Stimulated activated memory B cell treated with anti-CD40 and anti-IgM and Interleukin-4, amounts not matched to agents 10 μg/mL and 1 μg/mL and 100 μg/mL, for 72 hours (primary cell): ENCODE measurements around the gene MCM3AP.
"Not testable (repeated sequence)": the region's sequence is repeated elsewhere in the genome, so short reads cannot be mapped to it uniquely, and the experiment has no call there.

ENCODE experiments used
- ATAC-seq: fragments of 150-1000 bp; cut with Tn5 transposase; 2 replicates; pipeline ENCODE4 v1.10.0; 2021
- H3K27ac Mint-ChIP-seq: one replicate; pipeline ENCODE4 v1.8.0; 2022; ENCODE audit warnings: mild to moderate bottlenecking, mixed read lengths
- H3K27me3 Mint-ChIP-seq: one replicate; pipeline ENCODE4 v1.8.0; 2022; ENCODE audit warnings: mixed read lengths
- H3K36me3 Mint-ChIP-seq: one replicate; pipeline ENCODE4 v1.8.0; 2022; ENCODE audit warnings: mixed read lengths
- H3K4me1 Mint-ChIP-seq: one replicate; pipeline ENCODE4 v1.8.0; 2022; ENCODE audit warnings: mixed read lengths
- H3K4me3 Mint-ChIP-seq: one replicate; pipeline ENCODE4 v1.8.0; 2022; ENCODE audit warnings: mild to moderate bottlenecking, moderate library complexity, mixed read lengths
- H3K9me3 Mint-ChIP-seq: one replicate; pipeline ENCODE4 v1.8.0; 2022; ENCODE audit warnings: mixed read lengths

The MCM3AP gene

DNA sequence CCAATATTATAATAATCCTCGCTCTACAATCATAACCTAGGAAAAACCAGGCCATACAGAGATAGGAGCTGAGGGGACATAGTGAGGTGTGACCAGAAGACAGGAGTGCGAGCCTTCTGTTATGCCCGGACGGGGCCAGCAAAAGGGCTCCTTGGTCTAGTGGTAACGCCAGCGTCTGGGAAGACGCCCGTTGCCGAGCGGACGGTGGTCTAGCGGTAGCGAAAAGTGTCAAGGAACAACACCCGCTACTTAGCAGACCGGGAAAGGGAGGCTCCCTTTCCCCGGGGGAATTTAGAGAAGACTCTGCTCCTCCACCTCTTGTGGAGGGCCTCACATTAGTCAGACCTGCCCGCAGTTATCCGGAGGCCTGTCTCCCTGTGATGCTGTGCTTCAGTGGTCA, 61.8 kb downstream of the MCM3AP start:
- Mint-ChIP-seq H3K36me3 (peaks cover 38% of the 10 kb centered on the region), H3K4me1 (peaks cover 49% of the 10 kb centered on the region)
- not testable (repeated sequence) for H3K27me3 Mint-ChIP-seq, H3K27ac Mint-ChIP-seq, H3K9me3 Mint-ChIP-seq, ATAC-seq, H3K4me3 Mint-ChIP-seq

- H3K9me3 Mint-ChIP-seq, result peaks cover 3% of the 10 kb centered on the region
- peaks cover 49% of the 10 kb centered on the region for H3K4me1 Mint-ChIP-seq
- H3K36me3 Mint-ChIP-seq, result peaks cover 39% of the 10 kb centered on the region
- no peak for ATAC-seq
- H3K27me3 Mint-ChIP-seq, result no peaks in the 10 kb centered on the region
- no peak overlapping the region for H3K4me3 Mint-ChIP-seq
- no peak overlapping the region for H3K27ac Mint-ChIP-seq
Observed at GRCh38 chr21:46223217-46223616, 62.2 kb downstream of the MCM3AP start.

DNA sequence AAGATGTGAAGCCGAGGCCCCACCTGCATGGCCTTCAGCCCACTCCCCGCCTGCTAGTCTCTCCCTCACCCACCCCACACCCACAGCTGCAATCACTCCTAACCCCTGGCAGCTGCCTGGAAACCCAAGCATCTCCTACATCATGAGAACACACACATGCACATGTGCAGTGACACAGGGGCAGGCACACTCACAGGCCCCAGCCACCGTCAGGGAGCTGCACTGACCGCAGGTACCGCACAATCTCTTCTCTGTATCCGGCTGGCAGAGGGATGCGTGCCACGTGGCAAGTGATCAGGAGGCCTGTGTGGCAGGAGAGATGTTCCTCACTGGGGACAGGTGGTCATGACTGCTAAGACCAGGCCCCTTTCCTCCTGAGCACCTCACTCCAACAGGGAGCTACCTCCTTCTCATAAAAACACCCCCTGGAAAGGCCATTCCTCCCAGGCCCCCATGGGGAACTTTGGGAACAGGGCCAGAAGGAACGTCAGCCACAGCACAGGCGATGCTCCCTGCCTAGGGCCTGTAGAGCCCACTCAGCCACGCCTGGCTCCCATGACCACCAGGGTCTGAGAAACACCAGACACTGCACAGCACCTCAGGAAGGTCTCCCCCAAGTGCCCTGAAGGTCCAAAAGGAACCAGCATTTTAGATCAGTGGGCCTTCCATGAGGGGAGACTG, 62.8 kb downstream of the MCM3AP start:
- H3K9me3 Mint-ChIP-seq, result peaks cover 3% of the 10 kb centered on the region
- H3K4me3 Mint-ChIP-seq, result no peak overlapping the region
- no peak overlapping the region for H3K27ac Mint-ChIP-seq
- H3K4me1 Mint-ChIP-seq, result peaks cover 44% of the 10 kb centered on the region
- peaks cover 39% of the 10 kb centered on the region for H3K36me3 Mint-ChIP-seq
- no peaks in the 10 kb centered on the region for H3K27me3 Mint-ChIP-seq
- no peak for ATAC-seq

DNA sequence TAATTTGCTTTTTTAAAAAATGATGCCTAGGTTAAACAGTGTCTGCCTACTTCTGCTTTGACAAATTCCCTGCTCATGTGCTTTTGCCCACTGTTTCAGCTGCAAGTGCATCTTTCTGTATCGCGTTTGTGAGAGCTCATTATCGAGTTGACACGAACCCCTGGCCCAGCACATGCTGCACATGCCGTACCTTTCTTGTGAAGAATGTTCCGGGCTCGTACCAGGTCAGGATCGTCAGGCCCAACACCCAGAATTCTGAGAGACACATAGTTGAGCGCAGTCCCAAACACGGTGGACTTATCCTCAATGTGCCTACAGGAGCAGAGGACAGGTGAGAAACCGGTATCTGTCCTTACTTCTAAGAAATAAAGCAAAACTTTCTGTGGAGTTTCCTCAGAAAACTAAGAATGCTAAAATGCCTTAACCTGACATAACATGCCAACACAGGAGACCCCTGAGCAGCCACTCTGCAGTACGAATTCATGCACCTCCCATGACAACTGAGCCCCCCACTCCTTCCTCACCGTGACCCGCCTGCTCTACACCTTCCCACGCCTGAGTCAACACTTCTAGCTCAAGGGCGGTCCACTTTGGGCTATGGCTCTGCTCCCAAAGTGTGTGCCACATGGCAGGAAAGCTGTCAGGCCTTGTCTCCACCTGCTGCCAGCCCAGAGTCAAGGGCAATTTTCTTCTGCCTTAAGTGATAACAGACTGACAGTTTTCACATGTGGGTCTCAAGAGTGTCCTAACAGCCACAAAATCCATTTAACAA, 63.6 kb downstream of the MCM3AP start:
- no peaks in the 10 kb centered on the region for H3K27me3 Mint-ChIP-seq
- peaks cover 37% of the 10 kb centered on the region for H3K4me1 Mint-ChIP-seq
- H3K4me3 Mint-ChIP-seq, result no peak overlapping the region
- no peak overlapping the region for H3K27ac Mint-ChIP-seq
- peaks cover 39% of the 10 kb centered on the region for H3K36me3 Mint-ChIP-seq
- peaks cover 3% of the 10 kb centered on the region for H3K9me3 Mint-ChIP-seq
- no peak for ATAC-seq

DNA sequence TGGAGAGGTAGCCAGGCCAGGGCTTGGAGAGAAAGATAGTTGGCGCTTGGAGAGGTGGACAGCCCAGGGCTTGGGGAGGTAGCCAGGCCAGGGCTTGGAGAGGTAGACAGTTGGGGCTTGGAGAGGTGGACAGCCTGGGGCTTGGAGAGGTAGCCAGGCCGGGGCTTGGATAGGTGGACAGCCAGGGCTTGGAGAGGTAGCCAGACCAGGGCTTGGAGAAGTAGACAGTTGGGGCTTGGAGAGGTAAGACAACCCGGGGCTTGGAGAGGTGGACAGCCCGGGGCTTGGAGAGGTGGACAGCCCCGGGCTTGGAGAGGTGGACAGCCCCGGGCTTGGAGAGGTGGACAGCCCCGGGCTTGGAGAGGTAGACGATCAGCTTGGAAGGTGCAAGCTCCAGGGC, 64.6 kb downstream of the MCM3AP start:
- H3K27me3 Mint-ChIP-seq, result no peaks in the 10 kb centered on the region
- no peak overlapping the region for H3K27ac Mint-ChIP-seq
- no peak for ATAC-seq
- peaks cover 27% of the 10 kb centered on the region for H3K4me1 Mint-ChIP-seq
- H3K36me3 Mint-ChIP-seq, result peaks cover 40% of the 10 kb centered on the region
- H3K4me3 Mint-ChIP-seq, result no peak overlapping the region
- peaks cover 3% of the 10 kb centered on the region for H3K9me3 Mint-ChIP-seq

- Mint-ChIP-seq H3K27ac (no peak overlapping the region), H3K9me3 (no peaks in the 10 kb centered on the region), H3K4me3 (no peak overlapping the region), H3K27me3 (no peaks in the 10 kb centered on the region), H3K4me1 (peaks cover 22% of the 10 kb centered on the region), H3K36me3 (peaks cover 37% of the 10 kb centered on the region)
- no peak for ATAC-seq
Observed at GRCh38 chr21:46220275-46220810, 65.1 kb downstream of the MCM3AP start.

DNA sequence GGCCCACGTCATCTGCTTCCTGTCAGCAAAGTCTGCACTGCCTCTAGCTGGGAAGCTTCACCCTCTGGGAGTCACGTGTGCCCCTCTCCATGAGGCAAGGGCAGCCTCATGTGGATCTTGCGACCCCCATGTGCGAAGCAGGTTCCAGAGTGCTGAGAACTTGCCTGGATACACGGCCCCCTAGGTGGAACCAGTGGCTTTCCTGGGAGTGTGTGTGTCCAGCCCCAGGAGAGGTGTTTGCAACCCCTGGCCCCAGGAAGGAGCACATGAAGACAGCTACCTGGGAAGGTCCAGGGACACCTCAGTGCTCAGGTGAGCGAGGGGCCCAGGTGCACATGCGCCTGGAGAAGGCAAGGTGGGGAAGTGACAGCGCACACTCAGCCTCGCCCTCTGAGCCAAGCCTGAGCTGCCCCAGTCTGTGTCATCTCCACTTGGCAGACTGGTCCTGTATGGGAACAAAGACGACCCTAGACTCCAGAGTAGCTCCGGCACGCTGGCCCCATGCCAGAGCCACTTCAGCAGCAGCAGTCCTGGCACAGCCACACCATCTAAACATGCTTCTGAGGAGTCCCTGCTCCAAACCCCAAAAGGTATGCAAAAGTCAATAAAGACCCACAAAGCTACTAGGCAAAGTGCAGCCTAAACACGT, 65.7 kb downstream of the MCM3AP start:
- peaks cover 19% of the 10 kb centered on the region for H3K4me1 Mint-ChIP-seq
- H3K36me3 Mint-ChIP-seq, result peaks cover 39% of the 10 kb centered on the region

DNA sequence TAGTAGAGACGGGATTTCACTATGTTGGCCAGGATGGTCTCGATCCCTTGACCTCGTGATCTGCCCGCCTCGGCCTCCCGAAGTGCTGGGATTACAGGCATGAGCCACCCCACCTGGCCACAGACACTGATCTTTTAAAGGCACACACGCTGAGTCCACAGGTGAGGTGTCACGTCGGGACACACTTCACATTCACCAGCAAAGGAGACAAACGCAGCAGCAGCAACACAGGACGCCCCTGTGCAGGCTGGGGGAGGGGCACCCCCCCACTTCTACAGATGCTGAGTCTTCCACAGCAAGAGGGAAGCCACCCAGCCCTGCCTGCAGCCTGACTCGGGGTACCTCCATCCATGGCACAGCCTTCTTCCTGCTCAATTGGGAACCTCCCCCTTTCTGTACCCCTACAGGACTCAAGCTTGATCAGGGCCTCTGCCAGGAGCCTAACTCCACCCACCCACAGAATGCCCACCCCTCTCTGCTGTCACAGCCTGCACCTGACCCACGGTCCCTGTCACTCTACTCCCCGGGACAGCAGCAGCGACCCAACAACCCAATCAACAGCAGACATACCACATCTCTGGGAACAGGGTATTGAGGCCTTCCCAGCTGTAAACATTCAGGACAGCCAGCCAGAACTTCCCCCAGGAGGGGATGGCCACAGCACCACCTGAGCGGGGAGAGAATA, 66.4 kb downstream of the MCM3AP start:
- H3K9me3 Mint-ChIP-seq, result no peaks in the 10 kb centered on the region
- no peak overlapping the region for H3K27ac Mint-ChIP-seq
- ATAC-seq, result no peak
- H3K4me3 Mint-ChIP-seq, result no peak overlapping the region
- peaks cover 15% of the 10 kb centered on the region for H3K4me1 Mint-ChIP-seq
- H3K36me3 Mint-ChIP-seq, result peaks cover 44% of the 10 kb centered on the region
- no peaks in the 10 kb centered on the region for H3K27me3 Mint-ChIP-seq

More for the DNA sequence above, 65.7 kb downstream of the MCM3AP start:
- Mint-ChIP-seq H3K27ac (no peak overlapping the region), H3K4me3 (no peak overlapping the region), H3K27me3 (no peaks in the 10 kb centered on the region), H3K9me3 (no peaks in the 10 kb centered on the region)
- no peak for ATAC-seq

DNA sequence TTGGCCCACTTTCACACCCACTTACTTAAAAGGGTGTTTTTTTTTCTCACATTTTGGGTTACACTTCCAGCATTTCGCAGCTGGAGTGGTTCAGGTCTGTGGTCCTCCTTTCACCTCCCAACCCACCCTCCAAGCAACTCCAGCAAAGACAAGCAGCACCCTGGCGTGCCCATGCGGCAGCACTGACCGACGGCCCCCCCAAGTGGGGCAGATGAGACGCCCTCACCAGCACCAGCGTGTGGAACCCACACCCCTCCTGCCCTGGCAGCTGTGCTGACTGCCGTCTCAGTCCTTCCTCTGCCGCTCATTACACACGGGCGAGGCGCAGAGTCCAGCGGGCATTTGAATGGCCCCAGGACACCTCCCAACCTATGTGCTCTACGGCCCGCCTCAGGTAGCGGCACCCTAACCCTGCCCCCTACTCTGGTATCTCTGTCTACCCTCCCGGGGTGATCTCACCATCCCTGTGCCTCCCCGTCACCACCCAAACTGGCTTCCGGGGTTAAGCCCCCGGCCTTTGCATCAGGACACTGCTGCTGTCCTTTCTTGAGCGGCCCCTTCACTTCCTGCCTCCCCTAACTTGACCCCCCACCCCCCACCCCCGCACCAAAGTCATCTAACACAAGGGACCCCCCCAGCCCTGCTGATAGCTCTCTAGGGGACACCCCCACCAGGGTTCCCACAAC, 67.8 kb downstream of the MCM3AP start:
- Mint-ChIP-seq H3K4me1 (peaks cover 13% of the 10 kb centered on the region), H3K4me3 (no peak overlapping the region), H3K27me3 (no peaks in the 10 kb centered on the region), H3K9me3 (no peaks in the 10 kb centered on the region), H3K27ac (no peak overlapping the region), H3K36me3 (peaks cover 53% of the 10 kb centered on the region)
- no peak for ATAC-seq

- Mint-ChIP-seq H3K27me3 (no peaks in the 10 kb centered on the region), H3K9me3 (no peaks in the 10 kb centered on the region), H3K4me3 (no peak overlapping the region), H3K27ac (no peak overlapping the region), H3K4me1 (peaks cover 8% of the 10 kb centered on the region), H3K36me3 (peaks cover 52% of the 10 kb centered on the region)
- no peak for ATAC-seq
Observed at GRCh38 chr21:46216132-46216747, 69.2 kb downstream of the MCM3AP start.

DNA sequence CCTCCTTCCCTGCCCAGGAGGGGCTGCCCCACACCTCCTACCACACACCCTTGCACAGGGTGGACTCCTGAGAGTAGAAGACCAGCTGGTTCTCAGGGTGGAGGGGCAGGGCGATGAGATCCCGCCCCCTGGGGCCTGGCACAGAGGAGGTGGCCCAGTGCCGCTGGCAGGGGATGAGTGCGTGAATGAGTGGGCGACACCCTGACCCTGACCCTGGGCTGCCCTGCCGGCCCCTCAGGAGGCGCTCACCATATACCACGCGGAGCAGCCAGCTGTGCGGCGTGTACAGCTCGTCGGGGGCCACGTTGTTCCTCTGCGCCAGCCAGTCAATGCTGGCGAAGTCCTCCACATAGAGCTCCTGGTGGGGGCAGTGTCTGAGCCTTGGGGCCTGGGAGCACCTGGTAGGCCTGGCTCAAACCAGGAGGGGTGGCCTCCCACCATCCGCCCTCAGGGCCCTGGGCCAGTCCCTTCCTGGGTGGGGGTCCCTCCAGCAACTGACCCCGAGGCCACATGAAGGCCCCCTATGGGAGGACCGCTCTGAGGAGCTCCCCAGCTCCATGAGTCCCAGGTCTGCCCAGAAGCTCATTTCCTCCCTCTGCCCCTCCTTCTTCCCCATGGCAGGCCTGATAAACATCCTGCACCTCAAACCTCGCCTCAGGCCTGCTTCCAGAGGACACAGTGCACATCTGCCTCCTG, 69.8 kb downstream of the MCM3AP start:
- Mint-ChIP-seq H3K36me3 (peaks cover 49% of the 10 kb centered on the region), H3K4me1 (peaks cover 7% of the 10 kb centered on the region), H3K27me3 (no peaks in the 10 kb centered on the region), H3K9me3 (no peaks in the 10 kb centered on the region), H3K4me3 (no peak overlapping the region), H3K27ac (no peak overlapping the region)
- peak; percentile 22 for ATAC-seq

- H3K27ac Mint-ChIP-seq, result no peak overlapping the region
- no peaks in the 10 kb centered on the region for H3K4me1 Mint-ChIP-seq
- H3K27me3 Mint-ChIP-seq, result no peaks in the 10 kb centered on the region
- ATAC-seq, result no peak
- no peak overlapping the region for H3K4me3 Mint-ChIP-seq
- H3K9me3 Mint-ChIP-seq, result no peaks in the 10 kb centered on the region
- peaks cover 42% of the 10 kb centered on the region for H3K36me3 Mint-ChIP-seq
Observed at GRCh38 chr21:46214478-46215340, 70.7 kb downstream of the MCM3AP start.

GRCh38 chr21:46213620-46214286, 71.7 kb downstream of the MCM3AP start:
- H3K4me1 Mint-ChIP-seq, result no peaks in the 10 kb centered on the region
- no peak overlapping the region for H3K4me3 Mint-ChIP-seq
- peaks cover 37% of the 10 kb centered on the region for H3K36me3 Mint-ChIP-seq
- no peaks in the 10 kb centered on the region for H3K9me3 Mint-ChIP-seq
- no peak overlapping the region for H3K27ac Mint-ChIP-seq
- ATAC-seq, result no peak
- H3K27me3 Mint-ChIP-seq, result no peaks in the 10 kb centered on the region
